Measurements from ENCODE around the gene RPL13.
"Not testable (repeated sequence)": the region's sequence is repeated elsewhere in the genome, so short reads cannot be mapped to it uniquely, and the experiment has no call there.

Gene RPL13

DNA sequence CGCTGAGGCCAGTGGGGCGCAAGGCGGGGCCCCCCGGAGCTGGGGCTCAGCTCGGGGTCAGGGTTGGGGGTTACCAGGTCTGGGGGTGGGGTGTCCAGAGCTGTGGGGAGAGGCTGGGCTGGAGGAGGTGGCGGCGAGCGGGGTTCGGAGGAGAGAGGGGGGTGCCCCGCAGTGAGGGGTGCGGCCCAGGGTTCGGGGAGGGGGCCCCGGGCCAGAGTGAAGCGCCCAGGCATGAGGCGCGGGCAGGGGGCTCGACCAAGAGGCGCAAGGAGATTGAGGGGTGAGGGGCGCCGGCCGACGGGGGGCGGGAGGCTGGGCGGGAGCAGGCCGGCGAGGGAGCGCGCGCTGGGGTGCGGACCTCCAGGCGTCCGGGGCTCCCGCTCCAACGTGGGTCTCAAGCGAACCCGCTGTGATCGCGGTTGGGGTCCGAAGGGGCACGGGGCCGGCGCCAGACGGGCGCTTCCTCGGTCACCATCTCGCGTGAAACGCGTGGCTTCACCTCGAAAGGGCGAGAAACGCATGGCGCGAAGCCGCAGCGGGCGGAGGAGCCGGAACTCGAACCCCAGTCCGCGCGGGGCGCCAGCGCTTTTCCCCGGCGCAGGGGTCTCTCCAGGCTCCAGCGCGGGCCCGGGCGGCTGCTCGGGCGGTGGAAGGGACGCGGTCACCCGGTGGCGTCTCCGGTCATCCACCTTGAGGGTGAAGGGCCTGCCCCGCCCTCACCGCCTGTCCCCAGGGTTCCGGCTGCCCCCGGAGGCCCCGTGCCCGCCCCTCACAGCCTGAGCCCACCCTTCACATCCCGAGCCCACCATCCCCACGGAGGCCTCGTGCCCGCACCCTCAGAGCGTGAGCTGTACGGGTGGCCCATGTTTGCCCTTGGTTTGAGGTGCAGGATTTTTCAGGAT, 15.9 kb downstream of the RPL13 start:
- no peak for DNase-seq (ENCODE audit: low read depth in 2 of 2)

DNA sequence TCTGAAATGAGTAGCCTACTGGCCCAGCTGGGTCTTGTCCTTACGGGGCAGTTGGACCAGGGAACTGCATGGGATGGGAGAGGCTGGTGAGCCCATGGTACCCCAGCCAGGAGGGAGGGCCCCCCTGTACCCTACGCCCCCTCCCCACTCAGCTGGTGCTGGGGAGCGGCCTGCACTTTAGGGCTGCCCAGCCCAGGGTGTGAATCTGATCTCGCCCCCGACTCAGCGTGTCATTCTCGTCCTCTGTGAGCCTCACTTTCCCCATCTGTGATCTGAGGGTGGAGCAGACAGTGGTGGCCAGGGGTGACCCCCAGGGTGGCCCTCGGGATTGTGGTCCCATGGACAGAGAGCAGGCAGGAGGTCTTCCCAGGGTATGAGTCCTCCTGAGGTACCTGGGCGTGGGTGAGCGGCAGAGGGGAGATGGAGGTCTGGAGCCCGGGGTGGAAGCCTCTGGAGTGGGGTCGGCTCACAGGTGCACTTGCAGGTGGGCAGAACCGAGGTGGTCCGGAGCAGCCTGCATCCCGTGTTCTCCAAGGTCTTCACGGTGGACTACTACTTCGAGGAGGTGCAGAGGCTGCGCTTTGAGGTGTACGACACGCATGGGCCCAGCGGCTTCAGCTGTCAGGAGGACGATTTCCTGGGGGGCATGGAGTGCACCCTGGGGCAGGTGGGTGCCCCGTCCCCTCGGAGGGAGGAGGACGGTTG, 16.7 kb downstream of the RPL13 start:
- DNase-seq (ENCODE audit: low read depth in 2 of 2): no peak

DNA sequence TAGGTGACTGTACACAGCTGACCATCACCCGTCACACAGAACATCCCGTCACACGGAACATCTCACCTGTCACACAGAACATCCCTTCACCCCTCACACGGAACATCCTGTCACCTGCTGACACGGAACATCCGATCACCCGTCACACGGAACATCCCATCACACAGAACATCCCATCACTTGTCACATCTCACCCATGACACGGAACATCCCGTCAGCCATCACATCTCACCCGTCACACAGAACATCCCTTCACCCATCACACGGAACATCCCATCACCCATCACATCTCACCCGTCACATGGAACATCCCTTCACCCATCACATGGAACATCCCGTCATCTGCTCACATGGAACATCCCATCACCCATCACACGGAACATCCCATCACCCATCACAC, 18.9 kb downstream of the RPL13 start:
- DNase-seq (ENCODE audit: low read depth in 2 of 2): no peak

DNA sequence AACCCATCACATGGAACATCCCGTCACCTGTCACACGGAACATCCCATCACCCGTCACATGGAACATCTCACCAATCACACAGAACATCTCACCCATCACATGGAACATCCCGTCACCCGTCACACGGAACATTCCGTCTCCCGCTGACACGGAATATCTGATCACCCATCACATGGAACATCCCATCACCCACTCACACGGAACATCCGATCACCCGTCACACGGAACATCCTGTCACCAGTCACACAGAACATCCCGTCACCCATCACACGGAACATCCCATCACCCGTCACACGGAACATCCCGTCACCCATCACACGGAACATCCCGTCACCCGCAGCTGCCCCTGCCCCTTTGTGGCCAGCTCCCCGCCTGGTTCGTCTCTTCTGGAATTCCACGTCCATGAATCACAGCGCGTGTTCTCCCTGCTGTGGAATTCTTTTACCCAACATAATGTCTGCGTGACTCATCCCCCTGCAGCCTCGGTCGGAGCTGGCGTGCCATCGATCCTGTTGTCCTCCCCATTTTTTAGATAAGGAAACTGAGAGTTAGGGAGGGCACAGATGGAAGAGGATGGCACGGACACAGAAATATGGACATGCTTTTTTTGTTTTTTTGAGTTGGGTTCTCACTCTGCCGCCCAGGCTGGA, 20.7 kb downstream of the RPL13 start:
- DNase-seq (ENCODE audit: low read depth in 2 of 2): no peak

DNA sequence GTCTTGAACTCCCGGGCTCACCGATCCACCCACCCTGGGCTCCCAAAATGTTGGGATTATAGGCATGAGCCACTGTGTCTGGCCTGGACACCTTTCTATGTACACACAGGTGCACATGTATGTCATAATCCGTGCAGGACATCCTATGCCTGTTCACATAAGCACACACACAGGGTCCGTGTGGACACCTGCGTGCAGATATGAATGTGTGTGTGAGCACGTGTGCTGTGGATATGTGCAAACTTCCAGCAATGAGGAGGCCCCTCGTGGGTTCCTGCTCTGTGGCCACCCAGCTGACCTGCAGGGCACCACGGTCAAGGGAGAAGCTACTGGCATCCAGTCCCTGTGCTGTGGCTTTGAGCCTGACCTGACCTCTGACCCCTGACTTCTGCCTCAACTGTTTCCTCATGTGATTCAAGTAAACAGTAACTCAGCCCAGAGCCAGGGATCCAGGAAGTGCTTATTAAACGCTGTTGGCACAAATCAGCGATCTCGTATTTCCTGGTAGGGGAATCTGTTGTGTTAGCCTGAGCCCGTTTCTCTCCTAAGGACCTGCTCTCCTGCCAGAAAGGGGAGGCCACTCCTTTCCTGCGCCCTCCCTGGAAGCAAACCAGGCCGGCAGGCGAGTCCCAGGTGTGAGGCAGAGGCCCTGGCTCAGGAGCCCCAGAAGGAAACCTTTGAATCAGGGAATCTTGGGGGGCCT, 21.5 kb downstream of the RPL13 start:
- DNase-seq (ENCODE audit: low read depth in 2 of 2): no peak

DNA sequence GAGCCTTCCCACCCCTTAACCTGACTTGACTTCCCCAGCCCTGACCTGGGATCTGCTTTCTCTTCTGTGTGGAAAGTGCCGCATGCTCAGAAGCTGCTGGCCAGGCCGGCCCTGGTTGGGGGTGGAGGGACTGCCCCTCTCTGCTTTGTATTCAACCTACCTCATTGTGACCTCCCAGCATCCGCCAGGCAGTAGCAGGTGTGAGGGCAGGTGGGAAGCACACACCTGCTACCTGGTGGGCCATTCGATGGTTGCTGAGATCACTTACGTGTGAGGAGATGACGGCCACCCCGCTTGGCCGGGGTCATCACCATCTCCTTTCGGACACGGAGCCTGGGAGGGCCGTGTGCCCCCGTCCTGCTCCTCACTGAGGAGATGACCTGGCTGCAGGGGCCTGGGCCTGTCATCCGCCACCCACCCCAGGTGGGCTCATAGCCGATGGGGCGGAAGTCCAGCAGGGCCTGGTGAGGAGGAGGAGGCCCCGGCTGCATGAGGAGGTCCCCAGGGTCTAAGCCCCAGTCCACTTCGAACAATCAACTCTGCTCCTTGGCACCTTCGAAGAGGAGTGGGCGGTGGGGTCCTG, 22.2 kb downstream of the RPL13 start:
- no peak for DNase-seq (ENCODE audit: low read depth in 2 of 2)

DNA sequence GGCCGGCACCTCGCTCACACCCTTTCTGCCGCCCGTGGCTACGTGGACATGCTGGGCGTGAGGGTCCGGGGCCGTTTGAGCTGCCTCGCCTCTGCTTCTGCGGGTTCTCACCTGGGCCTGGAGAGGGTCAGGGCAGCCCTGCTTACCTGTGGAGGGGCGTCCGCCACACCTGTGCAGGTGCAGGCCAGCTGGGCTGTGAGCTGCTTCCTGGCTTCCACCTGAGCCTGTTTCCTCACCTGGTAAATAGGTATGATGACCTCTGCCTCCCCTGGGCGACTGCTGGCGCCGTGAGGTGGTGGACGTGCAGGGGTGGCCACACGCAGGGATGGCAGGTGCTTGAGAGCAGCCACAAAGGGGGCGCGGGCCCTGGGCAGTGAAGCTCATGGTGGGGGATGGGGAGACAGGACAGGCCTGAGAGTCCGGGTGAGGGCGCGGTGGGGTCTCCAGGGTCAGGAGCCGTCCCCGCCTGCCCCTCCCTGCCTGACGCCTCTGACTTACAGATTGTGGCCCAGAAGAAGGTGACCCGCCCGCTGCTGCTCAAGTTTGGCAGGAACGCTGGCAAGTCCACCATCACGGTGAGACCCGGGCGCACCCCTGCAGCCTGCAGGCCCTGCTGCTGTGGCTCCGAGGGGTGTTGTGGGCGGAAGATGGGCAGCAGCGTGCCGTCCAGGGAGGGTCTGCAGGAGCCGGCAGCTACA, 22.9 kb downstream of the RPL13 start:
- DNase-seq (ENCODE audit: low read depth in 2 of 2): no peak

DNA sequence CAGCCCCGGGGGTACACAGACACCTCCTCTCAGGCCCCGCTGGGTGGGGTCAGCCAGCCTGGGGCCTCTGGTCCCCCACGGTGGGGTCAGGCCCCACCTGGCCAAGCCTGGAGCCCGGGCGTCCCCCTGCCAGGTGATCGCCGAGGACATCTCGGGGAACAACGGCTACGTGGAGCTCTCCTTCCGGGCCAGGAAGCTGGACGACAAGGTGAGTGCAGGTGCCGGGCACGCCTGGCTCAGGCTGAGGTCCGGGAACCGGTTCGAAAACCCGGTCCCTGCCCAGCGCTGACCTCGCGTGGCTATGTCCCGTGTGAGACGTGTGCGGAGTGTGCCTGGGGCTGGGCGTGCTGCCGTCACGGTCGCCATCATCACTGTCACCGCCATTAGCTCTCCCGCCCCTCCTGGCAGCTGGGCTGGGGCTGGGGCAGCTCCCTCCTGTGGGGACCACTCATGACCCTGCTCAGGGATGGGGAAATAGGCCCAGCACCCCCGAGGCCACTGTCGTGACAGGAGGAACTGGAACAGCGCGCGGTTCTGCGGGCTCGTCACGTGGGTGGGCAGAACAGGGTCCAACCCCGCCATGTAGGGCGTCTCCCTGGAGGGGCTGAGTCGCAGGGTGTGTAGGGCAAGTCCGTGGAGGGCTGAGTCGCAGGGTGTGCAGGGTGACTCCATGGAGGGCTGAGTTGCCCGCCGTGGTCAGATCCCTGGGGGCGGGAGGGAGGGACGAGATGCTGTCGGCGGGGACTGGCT, 23.6 kb downstream of the RPL13 start:
- DNase-seq (ENCODE audit: low read depth in 2 of 2): no peak

DNA sequence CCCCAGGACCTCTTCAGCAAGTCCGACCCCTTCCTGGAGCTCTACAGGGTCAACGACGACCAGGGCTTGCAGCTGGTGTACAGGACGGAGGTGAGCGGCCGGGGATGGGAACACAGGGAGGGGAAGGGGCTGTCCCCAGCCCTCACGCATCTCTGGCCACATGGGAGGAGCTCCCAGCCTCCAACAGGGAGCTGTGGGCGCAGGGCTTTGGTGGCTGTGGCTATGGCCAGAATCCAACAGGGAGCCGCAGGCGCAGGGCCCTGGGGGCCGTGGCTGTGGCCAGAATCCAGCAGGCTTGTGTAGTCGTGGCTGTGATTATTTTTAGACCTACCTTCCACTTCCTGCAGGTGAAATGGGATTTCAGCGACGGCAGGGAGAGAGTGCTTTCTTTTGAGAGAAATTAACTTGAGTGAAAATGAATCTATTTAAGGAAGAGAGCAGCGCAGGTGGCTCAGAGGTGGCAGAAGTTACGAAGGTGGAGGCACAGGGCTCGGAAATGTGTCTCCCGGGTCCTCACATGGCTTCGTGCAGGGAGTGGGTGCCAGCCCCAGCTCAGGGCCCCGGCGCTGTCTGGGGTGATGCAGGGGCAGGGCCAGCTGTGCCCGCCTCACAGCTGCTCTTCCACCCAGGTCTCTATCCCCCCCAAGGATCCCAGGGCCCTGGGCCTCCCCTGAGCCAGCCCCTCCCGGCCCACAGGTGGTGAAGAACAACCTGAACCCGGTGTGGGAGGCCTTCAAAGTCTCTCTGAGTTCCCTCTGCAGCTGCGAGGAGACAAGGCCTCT, 24.5 kb downstream of the RPL13 start:
- no peak for DNase-seq (ENCODE audit: low read depth in 2 of 2)

DNA sequence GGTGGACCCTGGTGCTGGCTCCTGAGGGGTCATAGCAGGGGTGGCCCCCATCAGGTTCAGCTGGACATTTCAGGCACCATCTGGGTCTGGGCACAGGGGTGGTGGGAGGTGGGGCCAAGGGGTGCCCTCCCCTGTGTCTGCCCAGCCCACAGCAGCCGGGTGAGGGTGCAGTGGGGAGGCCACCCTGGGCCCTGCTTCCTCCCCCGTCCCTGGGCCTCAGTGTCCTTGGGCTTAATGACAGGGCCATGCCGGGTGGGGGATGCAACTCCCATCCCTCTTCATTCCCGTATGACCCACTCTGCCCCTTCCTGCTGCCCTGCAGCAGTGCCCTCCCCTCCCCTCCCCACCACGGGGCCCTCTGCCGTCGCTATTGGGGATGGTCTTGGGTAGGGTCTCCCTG, 25.7 kb downstream of the RPL13 start:
- no peak for DNase-seq (ENCODE audit: low read depth in 2 of 2)

DNA sequence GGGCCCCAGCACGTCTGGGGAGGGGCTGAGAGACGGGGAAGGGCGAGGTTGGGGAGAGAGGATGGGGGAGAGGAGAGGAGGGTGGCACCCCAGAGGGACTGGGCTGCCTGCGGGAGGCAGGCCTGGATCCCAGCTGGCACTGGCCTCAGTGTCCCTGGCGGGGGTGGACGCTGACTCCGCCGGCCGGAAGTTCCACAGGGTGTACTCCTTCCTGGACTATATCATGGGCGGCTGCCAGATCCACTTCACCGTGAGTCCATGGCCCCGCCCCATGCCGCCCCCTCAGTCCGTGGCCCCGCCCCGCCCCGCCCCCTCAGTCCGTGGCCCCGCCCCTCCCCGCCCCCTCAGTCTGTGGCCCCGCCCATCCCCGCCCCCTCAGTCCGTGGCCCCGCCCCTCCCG, 26.4 kb downstream of the RPL13 start:
- DNase-seq (ENCODE audit: low read depth in 2 of 2): no peak

DNA sequence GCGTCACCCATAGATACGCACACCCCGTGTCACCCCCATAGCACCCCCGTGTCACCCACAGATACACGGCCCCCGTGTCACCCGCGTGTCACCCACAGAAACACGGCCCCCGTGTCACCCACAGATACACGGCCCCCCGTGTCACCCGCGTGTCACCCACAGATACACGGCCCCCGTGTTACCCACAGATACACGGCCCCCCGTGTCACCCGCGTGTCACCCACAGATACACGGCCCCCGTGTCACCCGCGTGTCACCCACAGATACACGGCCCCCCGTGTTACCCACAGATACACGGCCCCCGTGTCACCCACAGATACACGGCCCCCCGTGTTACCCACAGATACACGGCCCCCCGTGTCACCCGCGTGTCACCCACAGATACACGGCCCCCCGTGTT, 27.2 kb downstream of the RPL13 start:
- not testable (repeated sequence) for DNase-seq (ENCODE audit: low read depth in 2 of 2)

DNA sequence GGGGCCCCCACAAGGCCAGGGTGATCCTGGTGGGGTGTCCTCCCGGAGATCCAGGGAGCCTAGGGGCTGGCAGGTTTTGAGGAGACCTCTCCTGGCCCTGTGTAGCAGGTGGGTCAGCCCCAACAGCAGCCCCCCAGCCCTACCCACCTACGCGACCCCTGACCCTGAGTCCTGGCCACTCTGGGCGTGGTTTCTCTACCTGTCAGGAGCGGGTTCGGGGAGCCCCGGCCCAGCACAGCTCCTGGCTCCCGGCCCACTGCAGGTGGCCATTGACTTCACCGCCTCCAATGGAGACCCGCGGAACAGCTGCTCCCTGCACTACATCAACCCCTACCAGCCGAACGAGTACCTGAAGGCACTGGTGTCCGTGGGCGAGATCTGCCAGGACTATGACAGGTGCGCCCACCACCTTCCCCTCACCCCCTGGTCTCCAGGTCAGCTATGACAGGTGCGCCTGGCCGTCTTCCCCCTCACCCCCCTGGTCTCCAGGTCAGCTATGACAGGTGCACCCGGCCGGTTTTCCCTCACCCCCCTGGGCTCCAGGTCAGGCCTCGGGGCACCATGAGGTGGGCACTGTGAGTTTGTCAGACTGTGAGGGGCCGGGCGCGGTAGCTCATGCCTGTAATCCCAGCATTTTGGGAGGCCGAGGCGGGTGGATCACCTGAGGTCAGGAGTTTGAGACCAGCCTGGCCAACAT, 28.1 kb downstream of the RPL13 start:
- DNase-seq (ENCODE audit: low read depth in 2 of 2): no peak

DNA sequence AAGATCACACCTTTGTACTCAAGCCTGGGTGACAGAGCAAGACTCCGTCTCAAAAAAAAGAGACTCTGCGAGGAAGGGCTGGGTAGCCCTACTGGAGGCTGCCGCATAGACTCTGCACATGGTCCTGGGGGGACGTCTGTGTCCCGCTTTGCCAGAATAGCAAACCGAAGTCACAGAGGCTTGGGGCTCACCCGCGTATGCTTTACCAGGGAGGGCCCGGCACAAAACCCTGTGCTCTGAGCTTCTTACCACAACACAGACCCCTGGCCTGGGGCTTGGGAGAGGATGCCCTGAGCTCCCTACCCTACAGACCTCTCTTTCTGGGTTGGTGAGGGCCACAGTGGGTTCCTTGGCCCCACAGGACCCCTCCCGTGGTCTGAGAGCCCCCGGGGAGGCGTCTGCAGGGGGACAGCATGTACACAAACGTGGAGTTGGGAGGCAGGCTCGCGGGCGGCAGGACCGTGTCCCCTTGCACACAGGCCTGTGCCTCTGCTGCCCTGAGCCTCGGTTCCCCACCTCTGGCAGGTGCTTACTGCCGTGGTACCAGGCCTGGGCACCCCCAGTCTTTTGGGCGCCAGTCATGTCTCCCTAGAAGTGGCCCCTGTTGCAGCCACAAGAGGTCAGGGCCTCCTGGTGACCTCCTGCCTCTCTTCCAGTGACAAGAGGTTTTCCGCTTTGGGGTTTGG, 28.9 kb downstream of the RPL13 start:
- no peak for DNase-seq (ENCODE audit: low read depth in 2 of 2)

DNA sequence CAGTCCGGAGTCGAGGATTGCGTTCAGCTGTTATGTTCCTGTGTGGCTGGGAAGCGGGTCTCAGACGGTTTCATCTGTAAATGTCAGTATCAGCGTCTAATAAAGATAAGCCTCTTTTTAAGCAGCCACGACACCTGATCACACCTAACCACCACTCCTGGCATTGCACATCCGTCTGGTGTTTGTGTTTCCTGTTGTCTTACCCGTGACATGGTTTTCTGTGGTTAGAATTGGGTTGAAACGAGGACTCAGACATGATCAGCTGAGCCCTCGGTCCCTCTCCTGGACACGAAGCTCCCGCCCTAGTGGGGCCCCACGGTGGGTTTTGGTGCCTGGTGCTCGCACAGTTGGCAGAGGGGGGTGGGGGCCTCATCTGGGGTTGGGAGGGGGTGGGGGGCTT, 33.4 kb downstream of the RPL13 start:
- no peak for DNase-seq (ENCODE audit: low read depth in 2 of 2)

DNA sequence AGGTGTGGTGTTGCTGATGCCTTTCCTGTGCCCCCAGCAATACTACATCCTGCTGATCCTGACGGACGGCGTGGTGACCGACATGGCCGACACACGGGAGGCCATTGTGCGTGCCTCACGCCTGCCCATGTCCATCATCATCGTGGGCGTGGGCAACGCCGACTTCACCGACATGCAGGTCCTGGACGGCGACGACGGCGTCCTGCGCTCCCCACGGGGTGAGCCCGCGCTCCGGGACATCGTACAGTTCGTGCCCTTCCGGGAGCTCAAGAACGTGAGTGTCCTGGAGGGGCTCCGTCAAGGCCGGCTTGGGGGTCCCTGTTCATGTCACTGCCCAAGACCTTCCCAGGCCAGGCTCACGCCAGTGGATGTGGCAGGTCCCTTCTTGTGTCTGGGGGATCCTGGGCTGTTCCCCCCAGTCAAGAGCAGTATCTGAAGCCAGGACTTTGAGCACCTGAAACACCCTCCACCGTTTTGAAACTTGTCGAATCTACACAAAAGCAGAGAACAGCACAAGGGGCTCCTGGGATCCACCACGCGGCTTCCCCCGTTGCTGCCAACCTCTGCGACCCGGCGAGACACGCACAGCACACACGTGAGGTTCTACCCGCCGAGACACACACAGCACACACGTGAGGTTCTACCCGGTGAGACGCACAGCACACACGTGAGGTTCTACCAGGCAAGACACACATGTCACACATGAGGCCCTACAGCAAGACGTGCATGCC, 35.0 kb downstream of the RPL13 start:
- DNase-seq (ENCODE audit: low read depth in 2 of 2): no peak

DNA sequence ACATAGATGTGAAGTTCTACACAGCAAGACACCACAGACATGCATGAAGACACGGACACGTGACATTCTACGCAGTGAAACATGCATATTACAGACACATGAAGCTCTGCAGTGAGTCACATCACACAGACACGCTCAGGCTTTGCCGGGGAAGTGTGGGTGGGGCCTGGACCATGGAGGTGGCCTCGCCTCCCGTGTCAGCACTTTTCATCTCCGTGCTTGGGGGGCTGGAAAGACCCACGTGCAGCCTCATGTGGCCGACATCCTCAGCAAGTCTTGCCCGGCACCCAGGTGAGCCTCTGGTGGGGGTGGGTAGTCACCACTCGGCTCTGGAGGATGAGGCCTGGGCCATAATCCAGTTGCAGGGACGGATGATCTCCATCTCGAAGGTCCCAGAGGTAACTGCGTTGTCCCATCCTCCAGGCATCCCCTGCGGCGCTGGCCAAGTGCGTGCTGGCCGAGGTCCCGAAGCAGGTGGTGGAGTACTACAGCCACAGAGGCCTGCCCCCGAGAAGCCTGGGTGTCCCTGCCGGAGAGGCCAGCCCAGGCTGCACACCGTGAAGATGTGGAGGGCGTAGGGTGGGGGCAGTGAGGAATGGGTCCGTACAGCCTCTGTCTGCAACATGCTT, 35.7 kb downstream of the RPL13 start:
- DNase-seq (ENCODE audit: low read depth in 2 of 2): no peak

Measured in stimulated activated CD8-positive, alpha-beta memory T cell treated with anti-CD3 and anti-CD28 coated beads, Interleukin-2, amount 100 ng/mL, for 1 hour (primary cell).